ENCODE results near the gene BHLHA9.
"Not testable (repeated sequence)": the region's sequence is repeated elsewhere in the genome, so short reads cannot be mapped to it uniquely, and the experiment has no call there.

BHLHA9 gene

DNA sequence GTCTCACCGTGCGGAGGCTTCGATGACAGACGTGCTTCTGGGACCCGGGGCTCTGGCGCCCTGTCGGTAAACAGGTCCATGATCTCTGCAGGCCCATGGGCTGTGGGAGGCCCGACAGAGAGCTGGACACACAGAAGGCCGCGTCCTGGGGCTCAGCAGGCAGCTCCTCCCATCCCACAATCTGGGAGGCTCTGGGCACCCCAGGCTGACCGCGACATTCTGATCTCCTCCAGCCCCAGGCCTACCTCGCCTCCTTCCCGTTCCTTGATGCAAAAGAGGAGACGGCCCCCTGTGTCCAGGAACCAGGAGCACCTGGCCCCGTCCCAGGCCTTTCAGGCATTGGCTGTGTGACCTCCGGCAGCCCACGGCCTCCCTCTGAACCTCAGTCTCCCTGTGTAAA lies 32.5 kb downstream of the BHLHA9 start:
- DNase-seq = no peak

DNA sequence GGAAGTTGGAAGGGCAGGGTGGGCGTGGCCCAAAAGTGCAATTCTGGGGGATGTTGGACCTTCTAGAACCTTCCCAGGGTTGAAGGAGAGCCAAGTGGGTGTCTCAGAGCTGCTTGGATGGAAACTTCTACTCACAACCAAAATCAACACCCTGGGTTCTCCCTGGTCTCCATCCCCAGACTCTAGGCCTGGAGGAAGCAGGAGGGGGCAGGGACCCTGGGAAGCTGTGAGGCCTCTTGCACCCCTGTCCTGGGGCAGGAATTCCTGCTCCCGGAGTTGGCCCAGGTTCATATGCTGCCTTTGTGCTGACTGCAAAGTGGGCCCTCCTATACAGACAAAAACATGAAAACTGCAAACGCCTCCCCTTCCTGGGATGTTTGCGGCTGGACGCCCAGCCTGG lies 34.3 kb downstream of the BHLHA9 start:
- DNase-seq = no peak

DNA sequence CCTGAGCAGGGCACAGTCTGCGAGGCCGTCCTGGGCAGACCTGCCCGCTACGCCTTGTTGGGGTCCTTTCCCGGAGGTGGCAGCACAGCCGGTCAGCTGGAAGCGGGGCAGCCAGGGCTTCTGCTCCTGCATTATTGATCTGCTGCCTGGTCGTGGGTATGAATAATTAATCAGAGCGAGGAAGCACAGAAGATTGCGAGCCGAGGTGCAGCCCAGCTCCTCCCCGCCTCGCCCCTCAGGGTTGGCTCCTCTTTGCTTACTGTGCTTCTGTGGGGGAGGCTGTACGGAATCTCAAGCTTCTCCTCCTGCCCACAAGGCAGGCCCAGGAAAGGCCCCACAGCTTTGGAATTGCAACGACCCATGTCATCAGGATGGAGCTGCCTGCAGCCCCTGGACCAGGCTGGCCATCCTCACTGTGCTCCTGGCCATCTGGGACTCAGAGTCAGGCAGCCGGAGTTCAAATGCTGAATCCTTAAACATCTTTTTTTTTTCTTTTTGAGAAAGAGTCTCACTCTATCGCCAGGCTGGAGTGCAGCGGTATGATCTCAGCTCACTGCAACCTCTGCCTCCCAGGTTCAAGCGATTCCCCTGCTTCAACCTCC lies 34.8 kb downstream of the BHLHA9 start:
- DNase-seq = no peak

DNA sequence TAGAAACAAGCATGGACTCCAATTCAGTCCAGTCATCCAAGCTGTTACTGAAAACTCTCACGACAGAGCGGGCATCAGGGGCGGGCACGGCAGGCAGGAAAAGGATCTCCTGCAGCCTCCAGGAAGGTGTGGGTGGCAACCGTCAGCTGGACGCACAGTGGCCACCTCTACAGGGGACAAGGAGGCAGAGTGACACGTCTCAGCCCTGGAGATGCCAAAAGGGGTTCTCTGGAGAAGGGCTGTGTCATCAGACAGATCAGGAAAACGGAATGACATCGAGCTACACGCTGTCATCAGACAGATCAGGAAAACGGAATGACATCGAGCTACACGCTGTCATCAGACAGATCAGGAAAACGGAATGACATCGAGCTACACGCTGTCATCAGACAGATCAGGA lies 37.6 kb downstream of the BHLHA9 start:
- DNase-seq = not testable (repeated sequence)

DNA sequence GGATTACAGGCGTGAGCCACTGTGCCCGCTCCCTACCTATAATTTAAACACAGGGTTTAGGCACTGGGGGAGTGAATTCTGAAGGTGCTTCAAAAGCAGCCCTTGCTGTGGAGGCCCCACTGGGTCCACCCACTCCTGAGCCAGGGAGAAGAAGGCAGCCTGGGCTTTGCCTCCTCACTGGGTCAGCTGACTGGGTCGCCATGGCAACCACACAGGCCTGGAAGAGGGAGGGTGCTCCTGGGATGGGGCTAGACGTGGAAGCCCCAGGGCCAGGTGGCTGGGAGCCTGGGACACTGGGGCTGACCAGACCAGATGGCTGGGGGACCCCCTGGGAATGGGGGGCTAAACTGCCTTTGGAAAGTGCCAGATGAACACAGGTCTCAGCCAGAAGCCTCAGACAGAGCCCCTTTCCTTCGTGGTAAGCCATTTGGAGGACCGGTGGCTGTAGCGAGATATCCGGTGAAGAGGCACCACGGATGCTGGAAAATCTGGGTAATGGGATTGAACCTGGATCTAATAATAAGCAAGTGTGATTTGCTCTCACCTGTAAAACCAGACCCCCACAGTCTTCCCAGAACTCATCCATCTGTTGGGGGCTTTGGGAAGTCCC lies 42.1 kb downstream of the BHLHA9 start:
- no peak for DNase-seq

DNA sequence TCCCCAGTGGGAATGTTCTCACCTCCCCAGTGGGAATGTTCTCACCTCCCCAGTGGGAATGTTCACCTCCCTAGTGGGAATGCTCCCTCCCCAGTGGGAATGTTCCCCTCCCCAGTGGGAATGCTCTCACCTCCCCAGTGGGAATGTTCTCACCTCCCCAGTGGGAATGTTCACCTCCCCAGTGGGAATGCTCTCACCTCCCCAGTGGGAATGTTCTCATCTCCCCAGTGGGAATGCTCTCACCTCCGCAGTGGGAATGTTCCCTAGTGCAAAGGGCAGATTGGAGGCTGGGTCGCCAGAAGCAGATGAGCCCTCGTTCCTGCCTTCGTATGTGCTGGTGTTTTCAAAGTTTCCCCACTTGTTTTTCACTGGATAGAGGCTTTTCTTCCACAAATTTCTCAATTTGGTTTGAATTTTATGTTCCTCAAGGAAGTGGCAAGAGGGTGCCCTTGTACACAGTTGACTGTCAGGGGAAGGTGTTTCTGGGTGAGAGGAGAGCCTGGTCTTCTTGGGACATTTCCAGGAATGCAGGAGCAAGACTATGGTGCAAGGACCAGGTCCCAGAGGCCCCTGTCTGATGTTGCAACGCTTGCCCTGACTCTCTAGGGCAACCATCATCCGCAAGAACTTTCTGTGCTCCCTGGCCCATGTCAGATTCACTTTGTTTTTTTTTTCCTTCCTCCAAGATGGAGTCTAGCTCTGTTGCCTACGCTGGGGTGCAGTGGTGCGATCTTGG lies 43.2 kb downstream of the BHLHA9 start:
- DNase-seq = no peak

DNA sequence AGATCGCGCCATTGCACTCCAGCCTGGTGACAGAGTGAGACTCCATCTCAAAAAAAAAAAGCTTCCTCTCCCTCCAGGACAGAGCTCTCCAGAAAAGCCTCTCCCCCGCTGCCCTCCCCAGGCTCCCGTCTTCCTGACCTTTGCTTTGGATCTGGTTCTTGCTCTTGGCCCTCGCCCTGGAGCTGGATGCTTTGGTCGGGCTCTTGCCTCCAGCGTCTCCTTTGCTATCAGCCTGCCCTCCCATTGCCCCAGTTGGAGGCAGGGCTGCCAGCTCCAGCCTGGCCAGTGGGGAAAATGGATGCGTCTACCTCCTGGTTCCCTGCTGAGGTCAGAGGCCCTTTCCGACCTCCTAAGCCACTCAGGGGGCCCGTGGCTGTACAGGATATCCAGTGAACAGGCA lies 45.2 kb downstream of the BHLHA9 start:
- no peak for DNase-seq

DNA sequence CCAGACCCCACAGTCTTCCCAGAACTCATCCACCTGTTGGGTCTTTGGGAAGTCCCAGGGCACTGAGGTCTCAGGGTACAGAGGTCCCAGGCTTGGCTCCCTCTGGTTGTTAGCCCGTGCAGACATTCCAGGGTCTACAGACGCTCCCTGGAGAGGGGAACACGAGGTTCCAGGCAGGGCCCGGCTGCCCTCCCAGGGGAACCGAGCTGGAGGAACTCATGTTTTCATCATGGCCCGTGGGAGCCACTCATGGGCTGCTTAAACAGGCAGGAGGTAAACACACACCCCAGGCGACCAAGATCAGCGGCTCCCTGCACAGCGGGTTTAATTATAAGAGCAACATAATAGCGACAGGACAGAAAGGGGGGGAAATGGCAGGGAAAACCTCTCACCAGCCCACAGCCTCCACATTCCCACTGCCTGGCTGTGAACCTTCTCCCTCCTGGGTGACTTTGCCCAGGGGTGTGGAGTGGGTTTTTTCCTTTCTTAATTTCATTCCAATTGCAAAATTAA lies 45.7 kb downstream of the BHLHA9 start:
- no peak for DNase-seq
